GM10248 (cell line): Measurements from ENCODE around the gene SOS1.

ENCODE experiments used
- CTCF ChIA-PET: fragments of 300-600 bp; sonication (Branson Sonifier 250); formaldehyde crosslinking; extraction: SDS; loops from one replicate; lab custom pipeline; 2021; ENCODE audit warnings: antibody characterized with exemption; lab: Yijun Ruan, JAX
- POLR2A ChIA-PET: fragments of 350-650 bp; sonication (Branson Sonifier 250); formaldehyde crosslinking; extraction: SDS; loops from one replicate; lab custom pipeline; 2020; ENCODE audit warnings: antibody characterized with exemption; lab: Yijun Ruan, JAX
- DNase-seq: peaks from one replicate; pipeline ENCODE4 v3.0.0; 2012; ENCODE audit errors: extremely low spot score
- TF ChIP-seq, protein P1 (sequence below): IDR thresholded peaks from 2 replicates; pipeline ENCODE4 v1.5.1; 2012; ENCODE audit warnings: mild to moderate bottlenecking, low read depth; ENCODE audit errors: extremely low read depth, missing control alignments, control extremely low read depth

Gene SOS1

DNA sequence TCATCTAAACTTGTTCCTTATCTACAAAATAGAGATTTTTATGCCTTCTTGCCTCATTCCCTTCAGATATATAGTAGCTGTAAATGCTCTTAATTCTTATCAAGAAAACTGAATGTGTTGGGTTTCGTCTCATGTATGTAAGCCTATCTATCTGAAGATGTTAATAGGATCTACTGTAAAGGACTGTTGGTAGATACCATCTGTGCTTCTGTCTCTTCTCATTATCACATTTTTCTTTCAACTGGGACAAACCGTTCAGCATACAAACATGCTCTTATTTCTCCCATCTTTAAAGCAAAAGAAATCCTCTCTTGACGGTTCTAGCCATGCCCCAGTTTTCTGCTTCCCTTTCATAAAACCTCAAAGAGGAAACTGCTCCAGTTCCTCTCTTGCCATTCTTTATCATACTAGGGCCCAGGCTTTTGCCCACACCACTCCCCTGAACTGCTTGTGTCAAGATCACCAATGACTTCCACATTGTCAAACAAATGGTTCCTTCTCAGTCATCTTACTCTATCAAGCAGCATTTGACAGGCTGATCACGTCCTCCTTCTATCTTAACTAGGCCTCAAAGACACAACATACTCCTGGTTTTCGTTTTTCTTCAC lies 142.5 kb downstream of the SOS1 start:
- CTCF ChIA-PET, result interaction anchor here (2.0 kb wide), 1 partner anchor 31 kb away, joined by 8 read pairs; no protein-coding TSS in a partner anchor
- DNase-seq, result no peak
- TF ChIP-seq, protein P1, sequence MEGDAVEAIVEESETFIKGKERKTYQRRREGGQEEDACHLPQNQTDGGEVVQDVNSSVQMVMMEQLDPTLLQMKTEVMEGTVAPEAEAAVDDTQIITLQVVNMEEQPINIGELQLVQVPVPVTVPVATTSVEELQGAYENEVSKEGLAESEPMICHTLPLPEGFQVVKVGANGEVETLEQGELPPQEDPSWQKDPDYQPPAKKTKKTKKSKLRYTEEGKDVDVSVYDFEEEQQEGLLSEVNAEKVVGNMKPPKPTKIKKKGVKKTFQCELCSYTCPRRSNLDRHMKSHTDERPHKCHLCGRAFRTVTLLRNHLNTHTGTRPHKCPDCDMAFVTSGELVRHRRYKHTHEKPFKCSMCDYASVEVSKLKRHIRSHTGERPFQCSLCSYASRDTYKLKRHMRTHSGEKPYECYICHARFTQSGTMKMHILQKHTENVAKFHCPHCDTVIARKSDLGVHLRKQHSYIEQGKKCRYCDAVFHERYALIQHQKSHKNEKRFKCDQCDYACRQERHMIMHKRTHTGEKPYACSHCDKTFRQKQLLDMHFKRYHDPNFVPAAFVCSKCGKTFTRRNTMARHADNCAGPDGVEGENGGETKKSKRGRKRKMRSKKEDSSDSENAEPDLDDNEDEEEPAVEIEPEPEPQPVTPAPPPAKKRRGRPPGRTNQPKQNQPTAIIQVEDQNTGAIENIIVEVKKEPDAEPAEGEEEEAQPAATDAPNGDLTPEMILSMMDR, result no peak
- POLR2A ChIA-PET, result no interaction called here

DNA sequence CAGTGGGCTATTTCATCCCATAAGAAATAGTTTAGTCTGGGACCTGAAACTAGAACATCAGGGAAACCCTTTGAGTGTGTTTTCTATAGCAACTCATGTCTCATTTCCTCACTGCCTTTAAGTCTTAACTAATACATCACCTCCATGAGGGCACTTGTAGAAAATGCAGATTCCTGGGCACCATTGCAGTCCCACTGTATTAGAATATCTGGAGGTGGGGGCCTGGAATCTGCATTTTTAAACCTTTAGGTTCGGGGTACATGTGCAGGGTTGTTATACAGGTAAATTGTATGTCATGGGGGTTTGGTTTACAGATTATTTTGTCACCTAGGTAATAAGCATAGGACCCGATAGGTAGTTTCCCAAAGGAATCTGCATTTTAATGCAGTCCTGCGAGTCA lies 143.8 kb downstream of the SOS1 start:
- TF ChIP-seq, protein P1, result no peak
- POLR2A ChIA-PET, result no interaction called here
- CTCF ChIA-PET, result no interaction called here
- no peak for DNase-seq

DNA sequence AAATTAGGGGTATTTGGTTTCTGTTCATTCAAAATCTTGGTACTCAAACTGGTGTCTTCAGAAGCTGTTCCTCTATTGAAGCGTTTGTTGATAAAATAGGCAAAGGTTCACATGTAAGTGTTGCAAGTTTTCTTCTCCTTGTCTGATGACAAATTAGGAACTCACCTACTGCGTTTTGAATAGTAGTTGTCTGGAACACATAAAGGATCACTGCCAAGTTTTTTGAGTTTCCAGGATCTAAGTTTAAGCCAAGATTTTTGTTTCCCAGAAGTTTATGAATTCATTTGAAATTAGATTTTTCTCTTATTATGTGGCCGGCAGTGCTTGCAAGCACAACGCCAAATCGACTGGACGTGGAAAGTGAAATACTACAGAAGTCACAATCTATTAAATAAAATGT lies 145.8 kb downstream of the SOS1 start:
- POLR2A ChIA-PET, result no interaction called here
- TF ChIP-seq, protein P1, result no peak
- no peak for DNase-seq
- CTCF ChIA-PET, result interaction anchor here (1.1 kb wide), 1 partner anchor 27 kb away, joined by 3 read pairs; no protein-coding TSS in a partner anchor

DNA sequence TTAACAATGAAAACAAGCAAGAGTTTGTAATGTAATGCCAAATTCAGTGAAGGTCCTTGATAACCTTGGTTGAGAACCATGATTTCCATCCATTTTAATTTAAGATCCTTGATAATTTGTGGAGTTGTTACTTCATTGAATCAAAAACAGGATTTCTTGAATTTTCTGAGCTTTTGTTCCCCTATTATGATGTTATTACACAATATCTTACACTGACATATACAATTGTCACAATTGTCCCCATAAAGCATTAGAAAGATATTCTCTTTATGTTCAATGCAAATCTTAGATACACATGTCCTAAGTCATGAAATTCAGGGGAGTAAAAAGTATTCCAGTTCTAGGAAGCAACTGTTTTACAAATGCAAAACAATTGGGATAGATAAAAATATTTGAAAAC lies 147.6 kb downstream of the SOS1 start:
- CTCF ChIA-PET, result interaction anchor here (1.0 to 1.2 kb wide), 3 partner anchors 9 to 26 kb away, joined by 3 to 4 read pairs (median 3); no protein-coding TSS in a partner anchor
- POLR2A ChIA-PET, result no interaction called here
- DNase-seq, result no peak
- TF ChIP-seq, protein P1, result no peak

DNA sequence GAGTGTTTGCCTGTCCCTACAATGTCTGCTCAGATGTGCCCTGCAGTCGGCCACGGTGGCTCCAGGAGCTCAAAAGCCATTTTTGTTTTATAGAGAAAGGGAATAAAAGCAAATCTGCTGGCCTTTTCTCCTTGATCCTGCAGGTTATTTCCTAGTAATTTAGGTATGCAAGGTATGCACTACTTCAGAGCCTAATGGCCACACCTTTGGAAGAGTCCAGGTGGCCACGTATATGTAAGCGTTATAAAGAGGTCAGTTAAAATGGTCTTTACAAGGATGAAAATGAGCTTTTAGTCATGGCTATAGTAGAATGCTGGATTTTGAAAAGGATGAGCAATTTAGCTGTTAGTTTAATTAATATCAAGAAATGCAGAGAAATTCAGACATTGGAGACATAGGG lies 149.5 kb downstream of the SOS1 start:
- TF ChIP-seq, protein P1, result no peak
- POLR2A ChIA-PET, result no interaction called here
- DNase-seq, result no peak
- CTCF ChIA-PET, result interaction anchor here (1.2 to 3.2 kb wide), 3 partner anchors 11 to 24 kb away, joined by 3 to 13 read pairs (median 4); no protein-coding TSS in a partner anchor

DNA sequence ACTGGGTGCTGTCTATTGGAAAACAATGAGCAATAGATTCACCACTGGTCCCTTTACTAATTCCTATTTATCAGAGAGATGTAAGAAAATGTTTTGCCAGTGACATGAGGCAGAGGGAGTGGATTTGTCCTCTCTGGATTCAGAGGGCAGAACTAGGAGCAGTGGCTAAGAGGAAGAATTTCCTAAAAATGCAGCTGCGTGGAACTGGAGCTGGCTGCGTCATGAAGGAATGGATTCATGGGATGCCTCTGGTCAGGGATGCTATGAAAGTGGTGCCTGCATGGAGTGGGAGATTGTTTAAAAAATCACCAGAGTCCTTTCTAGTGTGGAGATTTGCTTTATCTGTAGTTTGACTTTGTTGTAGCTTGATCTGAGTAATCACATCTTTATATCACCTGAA lies 152.8 kb downstream of the SOS1 start:
- CTCF ChIA-PET, result no interaction called here
- POLR2A ChIA-PET, result no interaction called here
- TF ChIP-seq, protein P1, result no peak
- DNase-seq, result no peak

DNA sequence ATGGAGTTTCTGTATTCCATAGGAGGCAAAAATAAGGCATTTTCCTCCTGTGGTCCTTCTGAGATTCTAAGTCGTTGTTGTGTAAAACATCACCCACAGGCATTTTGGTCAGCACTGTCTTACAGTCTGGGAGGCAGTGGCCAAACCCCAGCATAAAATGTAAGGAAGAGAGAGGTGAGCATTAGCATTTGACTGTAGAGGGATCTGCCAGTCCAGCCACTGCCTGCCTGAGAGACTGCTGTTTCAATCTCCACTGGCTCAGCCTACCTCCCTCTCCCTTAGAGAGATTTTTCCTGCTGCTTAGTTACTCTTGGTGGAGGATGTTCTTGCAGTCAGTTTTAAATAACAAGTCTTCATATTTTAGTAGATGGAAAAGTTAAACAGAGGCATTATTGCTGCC lies 154.2 kb downstream of the SOS1 start:
- CTCF ChIA-PET, result no interaction called here
- POLR2A ChIA-PET, result no interaction called here
- no peak for DNase-seq
- TF ChIP-seq, protein P1, result no peak
